Measurements from ENCODE around the gene KCNN3.

Gene KCNN3

GRCh38 chr1:154791292-154792166 lies 78.6 kb downstream of the KCNN3 start:
- peak; percentile 82 for DNase-seq (ENCODE audit: low spot score)

- no peak for DNase-seq (ENCODE audit: low spot score)
These were observed 81.2 kb downstream of the KCNN3 start for GRCh38 chr1:154788886-154789285.

- DNase-seq (ENCODE audit: low spot score), result no peak
These were observed 81.8 kb downstream of the KCNN3 start for GRCh38 chr1:154788110-154788870.

GRCh38 chr1:154786804-154787570 lies 83.1 kb downstream of the KCNN3 start:
- no peak for DNase-seq (ENCODE audit: low spot score)

- DNase-seq (ENCODE audit: low spot score), result no peak
These were observed 85.1 kb downstream of the KCNN3 start for GRCh38 chr1:154784924-154785531.

- DNase-seq (ENCODE audit: low spot score), result no peak
These were observed 85.7 kb downstream of the KCNN3 start for GRCh38 chr1:154784416-154784815.

- no peak for DNase-seq (ENCODE audit: low spot score)
These were observed 86.1 kb downstream of the KCNN3 start for GRCh38 chr1:154783976-154784375.

GRCh38 chr1:154780541-154780940 lies 89.5 kb downstream of the KCNN3 start:
- DNase-seq (ENCODE audit: low spot score), result no peak

GRCh38 chr1:154779551-154780189 lies 90.4 kb downstream of the KCNN3 start:
- no peak for DNase-seq (ENCODE audit: low spot score)

- DNase-seq (ENCODE audit: low spot score), result no peak
These were observed 91.1 kb downstream of the KCNN3 start for GRCh38 chr1:154778944-154779343.

GRCh38 chr1:154778275-154778674 lies 91.8 kb downstream of the KCNN3 start:
- DNase-seq (ENCODE audit: low spot score), result no peak

- no peak for DNase-seq (ENCODE audit: low spot score)
These were observed 92.3 kb downstream of the KCNN3 start for GRCh38 chr1:154777781-154778180.

GRCh38 chr1:154777154-154777553 lies 92.9 kb downstream of the KCNN3 start:
- DNase-seq (ENCODE audit: low spot score), result peak; percentile 63

- no peak for DNase-seq (ENCODE audit: low spot score)
These were observed 94.2 kb downstream of the KCNN3 start for GRCh38 chr1:154775621-154776605.

GRCh38 chr1:154774175-154774855 lies 95.8 kb downstream of the KCNN3 start:
- DNase-seq (ENCODE audit: low spot score), result no peak

GRCh38 chr1:154773551-154773950 lies 96.5 kb downstream of the KCNN3 start:
- DNase-seq (ENCODE audit: low spot score), result no peak

- no peak for DNase-seq (ENCODE audit: low spot score)
These were observed 97.2 kb downstream of the KCNN3 start for GRCh38 chr1:154772606-154773506.

GRCh38 chr1:154772056-154772455 lies 98.0 kb downstream of the KCNN3 start:
- no peak for DNase-seq (ENCODE audit: low spot score)

Data from COLO829 (cell line).